GF-D8 (cell line): ENCODE measurements around the gene RAPGEF6.
"Not testable (repeated sequence)": the region's sequence is repeated elsewhere in the genome, so short reads cannot be mapped to it uniquely, and the experiment has no call there.

Experiments
- DNase-seq: peaks from one replicate; lab custom pipeline; 2025; lab: John Stamatoyannopoulos, UW

The RAPGEF6 gene

GRCh38 chr5:131608597-131608996 is 26.4 kb downstream of the RAPGEF6 start:
- DNase-seq = no peak

- DNase-seq = no peak
Measured at GRCh38 chr5:131607903-131608540, 27.0 kb downstream of the RAPGEF6 start.

GRCh38 chr5:131607418-131607817 is 27.6 kb downstream of the RAPGEF6 start:
- no peak for DNase-seq

GRCh38 chr5:131605086-131605485 is 29.9 kb downstream of the RAPGEF6 start:
- DNase-seq = no peak

GRCh38 chr5:131595088-131596033 is 39.7 kb downstream of the RAPGEF6 start:
- DNase-seq = no peak

GRCh38 chr5:131593921-131594320 is 41.1 kb downstream of the RAPGEF6 start:
- no peak for DNase-seq

- DNase-seq = not testable (repeated sequence)
Measured at GRCh38 chr5:131593436-131593835, 41.6 kb downstream of the RAPGEF6 start.

GRCh38 chr5:131589510-131590348 is 45.3 kb downstream of the RAPGEF6 start:
- no peak for DNase-seq

- no peak for DNase-seq
Measured at GRCh38 chr5:131587541-131587940, 47.5 kb downstream of the RAPGEF6 start.

GRCh38 chr5:131581702-131582101 is 53.3 kb downstream of the RAPGEF6 start:
- DNase-seq = no peak

- DNase-seq = no peak
Measured at GRCh38 chr5:131579917-131580671, 54.9 kb downstream of the RAPGEF6 start.

GRCh38 chr5:131575660-131576227 is 59.3 kb downstream of the RAPGEF6 start:
- no peak for DNase-seq

GRCh38 chr5:131571669-131572168 is 63.3 kb downstream of the RAPGEF6 start:
- DNase-seq = no peak

GRCh38 chr5:131570757-131571156 is 64.3 kb downstream of the RAPGEF6 start:
- no peak for DNase-seq

- no peak for DNase-seq
Measured at GRCh38 chr5:131564229-131564652, 70.8 kb downstream of the RAPGEF6 start.

GRCh38 chr5:131563434-131564228 is 71.4 kb downstream of the RAPGEF6 start:
- DNase-seq = no peak

- no peak for DNase-seq
Measured at GRCh38 chr5:131550606-131551005, 84.4 kb downstream of the RAPGEF6 start.

- no peak for DNase-seq
Measured at GRCh38 chr5:131548176-131548575, 86.9 kb downstream of the RAPGEF6 start.

GRCh38 chr5:131545845-131546244 is 89.2 kb downstream of the RAPGEF6 start:
- DNase-seq = no peak

- no peak for DNase-seq
Measured at GRCh38 chr5:131542723-131543122, 92.3 kb downstream of the RAPGEF6 start.
